NOMO-1 treated with DMSO at 0.1 percent for 48 hours (cell line): ENCODE data around the gene TUBGCP5.

Source experiments
- DNase-seq: peaks from one replicate; lab custom pipeline; 2025; ENCODE audit not compliant: unreplicated experiment; lab: John Stamatoyannopoulos, UW

Gene TUBGCP5

GRCh38 chr15:22979238-22980188, 59.9 kb downstream of the TUBGCP5 start:
- peak; percentile 37 for DNase-seq

- no peak for DNase-seq
Measured at GRCh38 chr15:22978691-22979237, 60.6 kb downstream of the TUBGCP5 start.

- DNase-seq: peak; percentile 81
Measured at GRCh38 chr15:22974745-22975144, 64.6 kb downstream of the TUBGCP5 start.

DNA sequence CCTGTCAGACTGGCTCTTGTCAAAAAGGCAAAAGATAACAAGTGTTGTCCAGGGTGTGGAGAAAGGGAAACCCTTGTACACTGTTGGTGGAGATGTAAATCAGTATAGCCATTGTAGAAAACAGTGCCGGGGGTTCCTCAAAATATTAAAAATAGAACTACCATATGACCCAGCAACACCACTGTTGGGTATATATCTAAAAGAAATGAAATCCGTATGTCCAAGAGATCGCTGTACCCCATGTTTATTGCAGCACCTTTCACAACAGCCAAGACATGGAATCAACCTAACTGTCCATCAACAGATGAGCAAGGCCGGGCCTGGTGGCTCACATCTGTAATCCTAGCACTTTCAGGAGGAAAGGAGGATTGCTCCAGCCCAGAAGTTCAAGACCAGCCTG, 65.4 kb downstream of the TUBGCP5 start:
- no peak for DNase-seq

DNA sequence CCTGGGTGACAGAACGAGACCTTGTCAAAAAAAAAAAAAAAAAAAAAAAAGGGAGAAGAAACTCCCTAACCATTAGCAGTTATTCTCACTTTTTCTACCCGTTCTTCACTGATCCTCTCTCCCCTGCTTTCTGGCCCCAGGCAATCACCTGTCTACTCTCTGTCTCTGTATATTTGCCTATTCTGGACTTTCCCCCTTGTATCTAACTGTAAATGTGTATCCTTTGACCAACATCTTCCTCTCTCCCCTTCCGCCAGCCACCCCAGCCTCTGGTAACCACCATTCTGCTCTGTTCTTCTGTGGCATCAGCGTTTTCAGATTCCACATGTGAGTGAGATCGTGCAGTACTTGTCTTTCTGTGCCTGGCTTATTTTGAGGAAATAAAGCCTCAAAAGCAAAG, 66.1 kb downstream of the TUBGCP5 start:
- DNase-seq: no peak

DNA sequence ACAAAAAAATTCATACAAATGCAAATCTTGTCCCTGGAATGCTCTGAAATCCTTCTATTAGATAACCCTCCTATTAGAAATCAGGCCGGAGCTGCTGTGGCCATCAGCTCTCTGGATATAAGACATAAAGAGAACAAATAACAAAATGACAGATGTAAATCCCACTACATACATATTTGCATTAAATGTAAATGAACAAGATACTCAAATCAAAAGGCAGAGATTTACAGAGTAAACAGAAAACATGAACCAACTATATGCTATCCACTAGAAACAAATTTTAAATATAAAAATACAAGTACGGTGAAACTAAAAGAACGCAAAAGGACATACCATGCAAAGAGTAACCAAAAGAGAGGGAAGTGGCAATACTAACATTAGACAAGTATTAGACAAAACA, 69.9 kb downstream of the TUBGCP5 start:
- no peak for DNase-seq

- no peak for DNase-seq
Measured at GRCh38 chr15:22968366-22968765, 71.0 kb downstream of the TUBGCP5 start.

GRCh38 chr15:22967084-22967770, 72.1 kb downstream of the TUBGCP5 start:
- no peak for DNase-seq

- DNase-seq: no peak
Measured at GRCh38 chr15:22966321-22967083, 72.9 kb downstream of the TUBGCP5 start.

DNA sequence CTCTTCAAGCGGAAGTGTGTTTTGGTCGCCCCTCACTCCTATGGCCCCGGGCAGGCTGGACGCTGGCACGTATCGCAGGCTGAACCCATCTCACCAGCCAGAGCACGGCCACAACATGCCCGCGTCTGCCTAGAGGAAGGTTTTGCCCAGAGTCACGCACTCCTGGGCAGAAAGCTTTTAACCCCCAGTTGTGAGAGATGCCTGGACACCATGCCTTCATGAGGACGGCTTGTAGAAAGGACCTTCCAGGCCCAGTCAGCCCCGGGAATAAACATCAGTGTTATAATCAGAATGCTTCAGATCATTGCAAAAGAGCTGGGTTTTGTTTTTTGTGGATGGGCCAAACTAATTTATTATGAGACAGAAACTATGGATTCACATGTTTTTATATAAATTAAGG, 75.7 kb downstream of the TUBGCP5 start:
- no peak for DNase-seq

GRCh38 chr15:22962611-22963010, 76.8 kb downstream of the TUBGCP5 start:
- DNase-seq: no peak

DNA sequence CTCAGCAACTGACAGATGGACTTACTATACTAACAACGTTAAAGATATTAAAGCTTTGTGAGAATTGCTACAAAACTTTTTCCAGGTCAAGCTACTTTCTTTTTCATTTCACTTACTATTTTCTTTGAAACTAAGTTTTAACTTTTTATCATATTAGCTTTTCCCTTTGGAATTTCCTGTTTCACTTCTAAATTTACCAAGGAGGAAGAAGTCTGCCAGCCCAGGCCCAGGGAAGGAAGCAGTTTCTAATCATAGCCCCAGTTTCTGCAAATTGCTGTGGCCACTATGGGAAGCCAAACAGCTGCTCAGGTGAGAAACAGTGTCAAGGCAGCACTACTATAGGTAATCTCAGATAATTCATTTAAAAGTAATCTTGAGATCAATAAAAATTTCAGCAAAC, 77.6 kb downstream of the TUBGCP5 start:
- no peak for DNase-seq

- no peak for DNase-seq
Measured at GRCh38 chr15:22960556-22960955, 78.8 kb downstream of the TUBGCP5 start.

DNA sequence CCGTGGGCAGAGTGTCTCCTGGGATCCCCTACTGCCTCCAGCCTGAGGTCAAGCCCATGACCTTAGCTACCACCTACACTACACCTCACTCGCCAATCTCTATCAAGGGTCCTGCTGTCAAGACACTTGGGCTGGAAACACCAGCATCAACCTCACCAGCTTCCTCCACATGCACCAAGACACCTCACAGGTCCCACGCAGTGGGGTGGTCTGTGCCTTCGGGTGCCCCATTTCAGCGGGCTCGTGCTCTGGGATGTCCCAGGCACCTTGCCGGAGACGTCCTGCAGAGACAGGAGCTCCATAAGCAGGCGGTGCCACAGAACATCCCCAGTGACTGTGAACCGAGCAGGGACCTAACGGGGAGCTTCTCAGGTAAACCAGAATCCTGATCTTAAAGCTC, 79.2 kb downstream of the TUBGCP5 start:
- no peak for DNase-seq

DNA sequence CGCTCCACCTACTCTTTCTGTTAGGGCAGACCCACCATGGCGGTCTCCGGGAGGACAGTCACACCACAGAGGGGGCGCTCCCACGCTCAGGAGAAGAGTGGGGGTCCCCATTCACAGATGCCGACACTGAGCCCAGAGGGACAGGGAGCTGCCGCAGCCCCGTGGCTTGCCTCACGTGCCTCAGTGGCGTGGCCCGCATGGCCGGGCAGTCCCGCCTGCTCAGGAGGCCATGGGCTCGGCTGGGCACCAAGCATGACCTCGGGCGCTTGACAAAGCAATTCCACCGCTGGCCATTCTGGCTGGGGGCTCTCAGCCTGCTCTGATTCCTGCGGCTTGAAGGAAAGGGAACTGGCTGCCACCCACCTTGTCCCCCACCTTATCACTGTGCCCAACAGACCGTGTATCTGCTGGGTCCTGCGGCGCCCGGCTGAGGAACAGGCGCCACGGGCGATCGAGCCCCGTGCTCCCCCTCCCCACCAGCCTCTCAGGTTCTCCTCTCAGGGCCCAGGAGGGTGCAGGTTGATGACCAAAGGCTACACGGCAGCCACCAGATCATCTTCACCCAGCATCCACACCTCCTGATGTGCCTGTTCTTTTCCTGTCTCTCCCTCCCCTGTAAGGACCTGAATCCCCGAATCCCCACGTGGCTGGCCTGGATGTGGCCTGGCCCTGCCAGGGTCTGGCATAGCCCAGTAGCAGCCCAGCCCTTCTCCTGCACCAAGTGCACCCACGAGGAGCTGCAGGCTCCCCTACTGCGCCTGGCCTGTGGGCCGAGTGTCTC, 79.9 kb downstream of the TUBGCP5 start:
- DNase-seq: no peak

DNA sequence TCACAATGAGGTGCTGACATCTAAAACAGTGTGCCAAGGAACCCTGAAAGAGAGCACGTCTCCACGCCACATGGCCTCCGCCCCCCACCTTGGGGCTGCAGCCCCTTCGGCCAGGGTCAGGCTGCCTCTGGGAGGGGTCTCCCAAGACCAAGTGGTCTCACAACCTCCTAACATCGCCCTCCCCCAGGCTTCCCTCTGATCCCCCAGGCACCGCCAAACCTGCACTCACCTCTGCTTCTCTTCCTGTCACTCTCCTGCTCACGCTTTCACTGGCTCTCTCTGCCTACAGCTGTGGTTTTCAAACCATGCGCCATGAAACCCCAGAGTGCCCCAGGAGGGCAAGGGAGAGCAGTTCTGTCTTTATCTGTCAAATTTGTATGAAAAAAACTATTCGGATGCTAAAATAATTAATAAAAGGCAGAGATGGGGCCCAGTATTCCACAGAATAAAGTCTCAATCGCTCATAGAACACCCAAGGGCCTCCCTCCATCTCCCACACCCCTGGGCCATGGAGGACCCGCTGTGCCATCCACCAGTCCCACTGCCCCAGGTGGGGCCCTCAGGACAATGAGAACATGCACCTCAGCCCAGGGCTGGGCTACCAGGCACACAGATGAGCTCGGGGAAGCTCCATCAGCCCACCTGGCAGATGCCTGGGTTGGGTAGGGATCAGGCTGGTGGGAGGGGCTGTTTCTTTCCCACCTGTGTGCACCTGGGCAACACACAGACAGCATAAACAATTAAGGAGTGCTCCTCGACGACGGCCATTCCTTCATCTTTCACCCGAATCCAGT, 80.7 kb downstream of the TUBGCP5 start:
- DNase-seq: no peak

GRCh38 chr15:22956978-22957260, 82.5 kb downstream of the TUBGCP5 start:
- peak; percentile 90 for DNase-seq

GRCh38 chr15:22956257-22956977, 83.0 kb downstream of the TUBGCP5 start:
- no peak for DNase-seq

DNA sequence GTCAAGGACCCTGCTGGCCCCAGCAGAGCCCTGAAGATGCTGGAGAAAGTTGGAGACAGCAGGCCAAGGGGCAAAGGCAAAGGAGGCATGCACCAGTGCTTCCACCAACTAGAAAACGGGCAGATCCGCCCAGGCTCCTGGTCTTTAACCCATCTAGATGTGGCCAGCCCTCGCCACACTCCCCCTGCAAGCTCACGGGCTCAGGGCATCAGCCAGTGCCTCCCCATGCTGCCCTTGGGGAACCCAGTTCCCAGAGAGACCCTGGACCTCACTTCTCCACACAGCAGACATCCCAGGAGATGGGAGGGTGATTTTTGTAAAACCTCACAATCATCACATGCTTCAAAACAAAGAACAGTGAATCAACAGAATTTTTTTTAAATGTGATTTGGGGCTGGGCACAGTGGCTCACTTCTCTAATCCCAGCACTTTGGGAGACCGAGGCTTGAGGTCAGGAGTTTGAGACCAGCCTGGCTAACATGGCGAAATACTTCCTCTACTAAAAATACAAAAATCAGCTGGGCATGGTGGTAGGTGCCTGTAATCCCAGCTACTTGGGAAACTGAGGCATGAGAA, 83.7 kb downstream of the TUBGCP5 start:
- peak; percentile 12 for DNase-seq
